HFFc6 (cell line): ENCODE measurements around the gene APOC4. TPM values are rescaled to one million over a fixed set of nuclear protein-coding genes. Genes with fewer than 3 reads are reported as not detected.

Experiments used
- DNase-seq: peaks from one replicate; pipeline ENCODE4 v3.0.0-alpha.2; 2018
- H3K27ac Mint-ChIP-seq: 2 replicates; pipeline ENCODE4 v1.8.0; 2020; ENCODE audit warnings: mild to moderate bottlenecking, mixed read lengths
- H3K27me3 Mint-ChIP-seq: 2 replicates; pipeline ENCODE4 v1.8.0; 2021; ENCODE audit warnings: mild to moderate bottlenecking, moderate library complexity, mixed read lengths; ENCODE audit not compliant: insufficient read depth
- H3K36me3 Mint-ChIP-seq: 2 replicates; pipeline ENCODE4 v1.8.0; 2021; ENCODE audit warnings: low read depth, mixed read lengths
- H3K4me1 Mint-ChIP-seq: 2 replicates; pipeline ENCODE4 v1.8.0; 2020; ENCODE audit warnings: low read depth, mixed read lengths
- H3K4me3 Mint-ChIP-seq: 2 replicates; pipeline ENCODE4 v1.8.0; 2020; ENCODE audit warnings: mild to moderate bottlenecking, moderate library complexity, mixed read lengths
- H3K9me3 Mint-ChIP-seq: 2 replicates; pipeline ENCODE4 v1.8.0; 2020; ENCODE audit warnings: mild to moderate bottlenecking, mixed read lengths
- CTCF ChIP-seq: fragments of 200-600 bp; sonication (generic); IDR thresholded peaks from 2 replicates; pipeline ENCODE4 v1.5.0; 2021; ENCODE audit warnings: antibody characterized with exemption, mild to moderate bottlenecking
- total RNA-seq, 6 experiments: library from RNA; stranded (reverse); fragmentation: NEBNext Ultra II Directional; extraction: Animal tissue kit (Norgen Biotek cat#: 25700); gene quantifications; 2 replicates in 1 of 6; 3 replicates in 5 of 6; pipeline ENCODE4 v1.2.3, GENCODE V29; 2021

APOC4 gene
- total RNA-seq, 6 experiments from 2014 or later: not detected

DNA sequence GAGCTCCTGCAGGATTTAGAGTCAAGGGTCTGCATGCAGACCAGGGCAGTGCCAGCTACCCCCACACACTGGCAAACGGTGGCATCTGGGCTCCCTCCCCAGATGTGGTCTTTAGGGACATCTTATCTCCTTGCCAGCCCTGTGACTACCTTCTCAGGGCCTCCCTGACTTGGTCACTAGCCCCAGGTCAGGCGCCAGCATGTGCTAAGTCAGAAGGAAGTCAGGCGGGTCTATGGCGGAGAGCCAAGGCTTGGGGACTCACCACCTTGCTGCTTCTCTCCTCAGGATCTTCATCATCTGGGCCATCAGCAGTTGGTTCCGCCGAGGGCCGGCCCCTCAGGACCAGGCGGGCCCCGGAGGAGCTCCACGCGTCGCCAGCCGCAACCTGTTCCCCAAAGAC, 30.8 kb downstream of the APOC4 start:
- H3K9me3 Mint-ChIP-seq: no peaks in the 10 kb centered on the region
- no peak overlapping the region for H3K27ac Mint-ChIP-seq
- no peak for DNase-seq
- peaks cover 4% of the 10 kb centered on the region for H3K36me3 Mint-ChIP-seq
- H3K4me3 Mint-ChIP-seq: no peak overlapping the region
- no peak for TF ChIP-seq CTCF
- H3K4me1 Mint-ChIP-seq: no peaks in the 10 kb centered on the region
- no peaks in the 10 kb centered on the region for H3K27me3 Mint-ChIP-seq

- peaks cover 4% of the 10 kb centered on the region for H3K36me3 Mint-ChIP-seq
- DNase-seq: no peak
These were observed 32.1 kb downstream of the APOC4 start for GRCh38 chr19:44973982-44974735.

DNA sequence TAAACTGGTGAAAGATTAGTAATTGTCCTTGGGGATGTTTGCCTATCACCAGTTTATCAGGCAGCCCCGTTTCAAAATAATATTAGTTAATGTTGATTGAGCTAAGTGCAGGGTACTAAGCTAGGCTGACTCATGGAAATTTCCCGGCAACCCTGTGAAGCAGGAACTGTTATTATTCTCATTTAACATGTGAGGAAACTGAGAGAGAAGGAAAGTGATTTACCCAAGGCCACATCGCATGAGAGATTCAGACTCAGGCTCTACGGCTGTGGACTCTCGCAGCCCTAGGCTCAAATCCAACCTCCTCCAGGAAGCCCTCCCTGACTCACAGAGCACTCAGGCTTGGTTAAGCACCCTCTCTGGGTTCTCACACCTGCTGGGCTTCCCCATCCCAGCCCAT, 32.8 kb downstream of the APOC4 start:
- no peak overlapping the region for H3K27ac Mint-ChIP-seq
- no peaks in the 10 kb centered on the region for H3K27me3 Mint-ChIP-seq
- H3K36me3 Mint-ChIP-seq: peaks cover 4% of the 10 kb centered on the region
- TF ChIP-seq CTCF: no peak
- H3K9me3 Mint-ChIP-seq: no peaks in the 10 kb centered on the region
- H3K4me1 Mint-ChIP-seq: no peaks in the 10 kb centered on the region
- no peak overlapping the region for H3K4me3 Mint-ChIP-seq
- no peak for DNase-seq

More at GRCh38 chr19:44973982-44974735, 32.1 kb downstream of the APOC4 start:
- H3K27ac Mint-ChIP-seq: no peak overlapping the region
- no peaks in the 10 kb centered on the region for H3K9me3 Mint-ChIP-seq
- no peak overlapping the region for H3K4me3 Mint-ChIP-seq
- TF ChIP-seq CTCF: no peak
- no peaks in the 10 kb centered on the region for H3K4me1 Mint-ChIP-seq
- H3K27me3 Mint-ChIP-seq: no peaks in the 10 kb centered on the region

- Mint-ChIP-seq H3K27ac (no peak overlapping the region), H3K27me3 (no peaks in the 10 kb centered on the region), H3K4me3 (no peak overlapping the region), H3K4me1 (no peaks in the 10 kb centered on the region), H3K36me3 (peaks cover 4% of the 10 kb centered on the region), H3K9me3 (no peaks in the 10 kb centered on the region)
- DNase-seq: no peak
- TF ChIP-seq CTCF: no peak
These were observed 33.4 kb downstream of the APOC4 start for GRCh38 chr19:44975444-44975843.

DNA sequence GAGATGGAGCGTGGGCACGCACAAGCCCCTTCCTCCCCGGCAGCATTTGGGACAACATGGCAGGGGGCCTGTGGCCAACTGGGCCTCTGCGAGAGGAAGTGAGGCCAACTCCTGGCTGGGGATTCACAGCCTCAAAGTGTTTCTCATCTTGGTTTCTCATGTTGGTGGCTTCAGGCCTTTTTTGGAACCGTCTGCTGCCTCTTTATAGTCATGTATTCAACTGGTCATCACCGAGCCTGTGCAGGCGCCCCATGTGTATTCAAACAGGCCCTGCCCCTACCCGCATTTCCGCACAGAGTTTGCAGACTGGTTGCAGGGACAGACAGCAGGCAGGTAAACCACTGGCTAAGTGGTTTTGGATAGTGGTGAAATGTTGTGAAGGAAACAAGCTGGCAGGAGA, 42.0 kb downstream of the APOC4 start:
- no peaks in the 10 kb centered on the region for H3K9me3 Mint-ChIP-seq
- peaks cover 2% of the 10 kb centered on the region; the same call in 1 of the 2 replicates for H3K27me3 Mint-ChIP-seq
- H3K27ac Mint-ChIP-seq: no peak overlapping the region
- no peak for DNase-seq
- no peaks in the 10 kb centered on the region for H3K4me1 Mint-ChIP-seq
- H3K36me3 Mint-ChIP-seq: no peaks in the 10 kb centered on the region; the same call in 1 of the 2 replicates
- H3K4me3 Mint-ChIP-seq: no peak overlapping the region
- no peak for TF ChIP-seq CTCF
